GM12878 (cell line): Measurements from ENCODE around the gene FAM83D. TPM values are rescaled to one million over a fixed set of nuclear protein-coding genes. Genes with fewer than 3 reads are reported as not detected.
A peak's percentile ranks its signal among the peaks of the same experiment; 100 is the strongest.

Experiments
- ATAC-seq: fragments of 200-7000 bp; cut with Tn5 transposase; 3 replicates; pipeline ENCODE4 v1.9.1; 2020; ENCODE audit warnings: mild to moderate bottlenecking, moderate library complexity
- BruUV-seq: library from RNA; stranded (reverse); fragments of 400-500 nt; replicated peaks from 2 replicates; lab custom pipeline; 2021; lab: Mats Ljungman, UMichigan
- CTCF ChIA-PET: fragments of 300-600 bp; sonication (Branson Sonifier 250); formaldehyde crosslinking; extraction: SDS; loops from one replicate; lab custom pipeline; 2021; ENCODE audit warnings: inconsistent platforms; lab: Yijun Ruan, JAX
- POLR2A ChIA-PET: fragments of 350-600 bp; formaldehyde crosslinking; extraction: SDS; loops from one replicate; lab custom pipeline; 2021; ENCODE audit warnings: inconsistent platforms; lab: Charles Lee
- RAD21 ChIA-PET: fragments of 300-600 bp; sonication (Branson Sonifier 250); formaldehyde crosslinking; loops from one replicate; lab custom pipeline; 2023; ENCODE audit warnings: antibody characterized with exemption; ENCODE audit not compliant: unreplicated experiment; lab: Charles Lee
- SMC1A ChIA-PET: fragments of 300-600 bp; sonication (Branson Sonifier 250); formaldehyde crosslinking; loops from one replicate; lab custom pipeline; 2023; ENCODE audit not compliant: unreplicated experiment, uncharacterized antibody; lab: Charles Lee
- DNase-seq: peaks from one replicate; pipeline ENCODE4 v3.0.0-alpha.2; 2011; ENCODE audit warnings: low read depth, low spot score
- FAIRE-seq: peaks from 3 replicates; lab custom pipeline; 2011; peaks lifted over from hg19 to GRCh38; lab: Jason Lieb, UNC
- H2AFZ ChIP-seq: 2 replicates; pipeline ENCODE4 v1.6.0; 2011; ENCODE audit warnings: low read depth, low read length, control low read depth; ENCODE audit not compliant: control insufficient read depth
- H3K27ac ChIP-seq: 2 replicates; pipeline ENCODE4 v1.5.1; 2011; ENCODE audit warnings: control low read depth; ENCODE audit not compliant: control insufficient read depth, insufficient read depth
- H3K27me3 ChIP-seq, 2 experiments: replicated peaks in 1 of 2; 2 replicates each; pipeline versions ENCODE4 v1.6.0 to v1.6.1; 2011; ENCODE audit warnings: low read length in 1 of 2; ENCODE audit not compliant: control insufficient read depth in 2 of 2, insufficient read depth in 2 of 2
- H3K36me3 ChIP-seq, 2 experiments: 2 replicates each; pipeline ENCODE4 v1.5.1; 2011; ENCODE audit warnings: low read length in 1 of 2; ENCODE audit not compliant: control insufficient read depth in 2 of 2, insufficient read depth in 2 of 2
- H3K4me1 ChIP-seq: 2 replicates; pipeline ENCODE4 v1.6.1; 2011; ENCODE audit warnings: mild to moderate bottlenecking, low read length, moderate library complexity, mixed read lengths; ENCODE audit not compliant: control insufficient read depth, insufficient read depth
- H3K4me2 ChIP-seq: 2 replicates; pipeline ENCODE4 v1.6.0; 2011; ENCODE audit warnings: control low read depth; ENCODE audit not compliant: control insufficient read depth, insufficient read depth
- H3K4me3 ChIP-seq: fragments of 200-600 bp; sonication (generic); 2 replicates; pipeline ENCODE4 v1.5.1; 2016
- H3K79me2 ChIP-seq: 2 replicates; pipeline ENCODE4 v1.6.0; 2011; ENCODE audit warnings: low read length; ENCODE audit not compliant: control insufficient read depth, insufficient read depth
- H3K9ac ChIP-seq: 2 replicates; pipeline ENCODE4 v1.8.0; 2011; ENCODE audit warnings: low read length, control low read depth, mixed read lengths; ENCODE audit not compliant: control insufficient read depth, insufficient read depth
- H3K9me3 ChIP-seq: replicated peaks from 3 replicates; pipeline ENCODE4 v1.5.1; 2011; ENCODE audit warnings: mild to moderate bottlenecking, low read length; ENCODE audit not compliant: control insufficient read depth, insufficient read depth
- H4K20me1 ChIP-seq: 2 replicates; pipeline ENCODE4 v1.6.0; 2011; ENCODE audit not compliant: control insufficient read depth, insufficient read depth
- FOXM1 ChIP-seq: IDR thresholded peaks from 2 replicates; pipeline ENCODE4 v1.6.1; 2012; ENCODE audit warnings: low read depth, mild to moderate bottlenecking, inconsistent platforms, low read length, moderate library complexity
- HCFC1 ChIP-seq: fragments of 150-350 bp; IDR thresholded peaks from 2 replicates; pipeline ENCODE4 v1.6.1; 2014; ENCODE audit warnings: low read length
- HDAC6 ChIP-seq: fragments of 200-600 bp; sonication (generic); IDR thresholded peaks from one replicate; pipeline ENCODE4 v1.8.0; 2017; ENCODE audit warnings: antibody characterized with exemption; ENCODE audit not compliant: unreplicated experiment
- IKZF1 ChIP-seq: fragments of 450-650 bp; conservative IDR thresholded peaks from 2 replicates; pipeline ENCODE4 v1.6.1; 2017; ENCODE audit warnings: antibody characterized with exemption, mild to moderate bottlenecking
- PML ChIP-seq: IDR thresholded peaks from 2 replicates; pipeline ENCODE4 v1.6.1; 2012; ENCODE audit warnings: low read length, inconsistent platforms
- SP1 ChIP-seq: IDR thresholded peaks from one replicate; pipeline ENCODE4 v1.6.1; 2011; ENCODE audit warnings: low read depth, low read length
- STAT3 ChIP-seq: IDR thresholded peaks from 2 replicates; pipeline ENCODE4 v1.6.1; 2011; ENCODE audit warnings: low read depth, low read length, improper control_type of control experiment
- SUZ12 ChIP-seq: fragments of 200-600 bp; sonication (generic); IDR thresholded peaks from one replicate; pipeline ENCODE4 v1.6.1; 2018; ENCODE audit warnings: antibody characterized with exemption, mild to moderate bottlenecking; ENCODE audit not compliant: unreplicated experiment
- WGBS: methylation state at CpG from one replicate; pipeline ENCODE4 v1.1.6; 2016; ENCODE audit warnings: low lambda C conversion rate; ENCODE audit not compliant: insufficient replicate concordance, insufficient coverage; ENCODE audit errors: missing lambda C conversion rate; 5-methylcytosine and 5-hydroxymethylcytosine counted together
- in situ Hi-C: fragments of 300-500 bp; cut with MboI; formaldehyde crosslinking; loops from 9 replicates; pipeline ENCODE4 v1.14.3; 2018; ENCODE audit warnings: mixed read lengths
- intact Hi-C: fragments of 100-400 bp; cut with micrococcal nuclease; formaldehyde crosslinking; loops from one replicate; pipeline ENCODE4 v1.14.2; 2022; ENCODE audit not compliant: unreplicated experiment
- polyA plus RNA-seq, 11 experiments: library from polyadenylated mRNA; depleted of rRNA in 4 of 11; unstranded in 6 of 11; stranded (reverse) in 5 of 11; fragments of >200 nt; fragmentation: Nextera tagmentation in 4 of 11; fragmentation: Illumina TruSeq in 1 of 11; extraction: Ambion mirVana in 4 of 11; extraction: Trizol in 1 of 11; gene quantifications; 1 replicate in 1 of 11; 2 replicates in 10 of 11; pipeline versions ENCODE4 v1.2.1 to v1.2.3, GENCODE V29; 2011 to 2016; ENCODE audit warnings: inconsistent platforms in 2 of 11, missing spikeins in 2 of 11, low read depth in 1 of 11
- total RNA-seq, 4 experiments: library from RNA; depleted of rRNA in 3 of 4; stranded (reverse); fragments of >200 nt in 3 of 4; fragmentation: Illumina TruSeq in 1 of 4; extraction: Trizol in 1 of 4; gene quantifications; 2 replicates each; pipeline versions ENCODE4 v1.2.1 to v1.2.3, GENCODE V29; 2013 to 2021
- TF ChIP-seq, protein P1 (sequence below): fragments of 450-650 bp; IDR thresholded peaks from 2 replicates; pipeline ENCODE4 v1.6.1; 2016; ENCODE audit warnings: mild to moderate bottlenecking
- TF ChIP-seq, protein P2 (sequence below): fragments of 450-650 bp; IDR thresholded peaks from 2 replicates; pipeline ENCODE4 v1.6.1; 2017; ENCODE audit warnings: mild to moderate bottlenecking, moderate library complexity
- TF ChIP-seq, protein P3 (sequence below): IDR thresholded peaks from 2 replicates; pipeline ENCODE4 v1.6.1; 2012; ENCODE audit warnings: low read depth, low read length, improper control_type of control experiment
- TF ChIP-seq, protein P4 (sequence below): fragments of 450-650 bp; IDR thresholded peaks from 2 replicates; pipeline ENCODE4 v1.6.1; 2017; ENCODE audit warnings: borderline replicate concordance
- TF ChIP-seq, protein P5 (sequence below): IDR thresholded peaks from 2 replicates; pipeline ENCODE4 v1.6.1; 2012; ENCODE audit warnings: low read depth, low read length, improper control_type of control experiment

Gene FAM83D
- total and polyA plus RNA-seq, 10 of the 15 experiments (the other 5 are each of a cell fraction or from before 2014, with no cell fraction given) = 4.5 to 34.8 (median 19.2) TPM

DNA sequence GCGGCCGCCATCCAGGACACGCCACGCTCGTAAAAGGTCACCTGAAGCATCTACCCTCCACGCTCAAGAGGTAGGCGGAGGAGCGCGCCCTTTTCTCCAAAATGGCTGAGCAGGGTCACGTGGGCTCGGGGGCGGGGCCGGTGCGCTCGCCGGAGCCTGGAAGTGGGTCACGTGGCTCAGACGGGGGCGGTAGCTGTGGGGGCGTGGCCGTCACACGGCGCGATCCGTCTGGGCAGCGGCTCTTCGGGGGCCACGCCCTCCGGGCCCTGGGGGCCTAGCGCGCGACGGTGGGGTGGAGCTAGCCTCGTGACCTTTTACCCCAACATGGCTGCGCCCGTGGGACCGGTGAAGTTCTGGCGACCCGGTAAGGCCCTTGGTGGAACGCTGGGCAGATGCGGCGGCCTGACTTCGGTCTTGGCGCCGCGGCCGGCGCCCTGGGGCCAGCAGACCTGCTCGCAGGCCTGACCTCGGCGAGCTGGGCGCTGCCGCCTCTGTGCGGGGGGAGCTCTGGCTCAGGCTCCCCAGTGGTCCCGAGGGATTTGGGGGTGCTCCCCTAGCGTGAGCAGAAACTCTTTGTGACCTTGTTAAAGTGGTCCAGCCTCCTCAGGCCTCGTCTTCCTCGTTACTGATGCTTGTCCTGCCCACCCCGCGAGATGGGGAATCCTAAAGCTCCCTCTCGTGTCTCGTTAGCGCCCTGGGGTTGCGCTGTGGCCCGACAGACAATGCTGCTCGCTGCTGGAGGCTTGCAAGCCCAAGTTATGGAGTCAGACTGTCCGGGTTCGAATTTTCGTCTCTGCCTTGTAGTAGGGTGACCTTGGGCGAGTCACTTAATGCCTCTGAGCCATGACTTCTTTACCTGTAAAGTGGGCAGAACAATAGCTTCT, 36.1 kb downstream of the FAM83D start, which contains the start of gene DHX35:
DHX35 (plus strand) TSS at position 301 of the 884 bp plus-strand sequence; CDS start at position 325, 24 bp downstream.
- Histone ChIP-seq H3K27me3 (no peaks in the 10 kb centered on the region), H3K4me1 (no peaks in the 10 kb centered on the region), H3K4me2 (peak within 1 kb of the TSS; percentile 91), H3K4me3 (peak within 1 kb of the TSS; percentile 88), H3K36me3 (no peaks in the 10 kb centered on the region), H4K20me1 (no peaks in the 10 kb centered on the region), H3K9me3 (no peaks in the 10 kb centered on the region), H3K27ac (peak within 1 kb of the TSS; percentile 91), H3K79me2 (peaks cover 39% of the 10 kb centered on the region), H2AFZ (peak within 1 kb of the TSS; percentile 93), H3K9ac (peak within 1 kb of the TSS; percentile 94)
- FAIRE-seq = peak; percentile 86
- BruUV-seq = no TSS peak
- peak; percentile 91 for DNase-seq
- ChIA-PET CTCF (interaction anchor here (0.7 to 8.3 kb wide), 25 partner anchors 9 to 314 kb away, joined by 3 to 94 read pairs (median 6); partner anchors contain the start of gene FAM83D), POLR2A (interaction anchor here (0.5 to 7.4 kb wide), 15 partner anchors 11 to 223 kb away, joined by 3 to 48 read pairs (median 4); partner anchors contain the start of gene PPP1R16B), SMC1A (interaction anchor here (0.5 to 16.7 kb wide), 21 partner anchors 9 to 932 kb away, joined by 3 to 237 read pairs (median 5); partner anchors contain the start of gene FAM83D), RAD21 (interaction anchor here (0.5 to 6.6 kb wide), 24 partner anchors 10 to 329 kb away, joined by 3 to 109 read pairs (median 4); partner anchors contain the start of genes ACTR5, FAM83D and PPP1R16B)
- intact Hi-C loops = loop anchor here (1.0 to 2.0 kb wide), 4 partner anchors 29 to 87 kb away; no protein-coding TSS in a partner anchor
- in situ Hi-C loops = no loop called here
- peak; percentile 98 for ATAC-seq
- under 1% methylated on average over 69 of the region's 70 CpGs for WGBS
- TF ChIP-seq, protein P1, sequence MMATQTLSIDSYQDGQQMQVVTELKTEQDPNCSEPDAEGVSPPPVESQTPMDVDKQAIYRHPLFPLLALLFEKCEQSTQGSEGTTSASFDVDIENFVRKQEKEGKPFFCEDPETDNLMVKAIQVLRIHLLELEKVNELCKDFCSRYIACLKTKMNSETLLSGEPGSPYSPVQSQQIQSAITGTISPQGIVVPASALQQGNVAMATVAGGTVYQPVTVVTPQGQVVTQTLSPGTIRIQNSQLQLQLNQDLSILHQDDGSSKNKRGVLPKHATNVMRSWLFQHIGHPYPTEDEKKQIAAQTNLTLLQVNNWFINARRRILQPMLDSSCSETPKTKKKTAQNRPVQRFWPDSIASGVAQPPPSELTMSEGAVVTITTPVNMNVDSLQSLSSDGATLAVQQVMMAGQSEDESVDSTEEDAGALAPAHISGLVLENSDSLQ = peak; percentile 57
- TF ChIP-seq, protein P2, sequence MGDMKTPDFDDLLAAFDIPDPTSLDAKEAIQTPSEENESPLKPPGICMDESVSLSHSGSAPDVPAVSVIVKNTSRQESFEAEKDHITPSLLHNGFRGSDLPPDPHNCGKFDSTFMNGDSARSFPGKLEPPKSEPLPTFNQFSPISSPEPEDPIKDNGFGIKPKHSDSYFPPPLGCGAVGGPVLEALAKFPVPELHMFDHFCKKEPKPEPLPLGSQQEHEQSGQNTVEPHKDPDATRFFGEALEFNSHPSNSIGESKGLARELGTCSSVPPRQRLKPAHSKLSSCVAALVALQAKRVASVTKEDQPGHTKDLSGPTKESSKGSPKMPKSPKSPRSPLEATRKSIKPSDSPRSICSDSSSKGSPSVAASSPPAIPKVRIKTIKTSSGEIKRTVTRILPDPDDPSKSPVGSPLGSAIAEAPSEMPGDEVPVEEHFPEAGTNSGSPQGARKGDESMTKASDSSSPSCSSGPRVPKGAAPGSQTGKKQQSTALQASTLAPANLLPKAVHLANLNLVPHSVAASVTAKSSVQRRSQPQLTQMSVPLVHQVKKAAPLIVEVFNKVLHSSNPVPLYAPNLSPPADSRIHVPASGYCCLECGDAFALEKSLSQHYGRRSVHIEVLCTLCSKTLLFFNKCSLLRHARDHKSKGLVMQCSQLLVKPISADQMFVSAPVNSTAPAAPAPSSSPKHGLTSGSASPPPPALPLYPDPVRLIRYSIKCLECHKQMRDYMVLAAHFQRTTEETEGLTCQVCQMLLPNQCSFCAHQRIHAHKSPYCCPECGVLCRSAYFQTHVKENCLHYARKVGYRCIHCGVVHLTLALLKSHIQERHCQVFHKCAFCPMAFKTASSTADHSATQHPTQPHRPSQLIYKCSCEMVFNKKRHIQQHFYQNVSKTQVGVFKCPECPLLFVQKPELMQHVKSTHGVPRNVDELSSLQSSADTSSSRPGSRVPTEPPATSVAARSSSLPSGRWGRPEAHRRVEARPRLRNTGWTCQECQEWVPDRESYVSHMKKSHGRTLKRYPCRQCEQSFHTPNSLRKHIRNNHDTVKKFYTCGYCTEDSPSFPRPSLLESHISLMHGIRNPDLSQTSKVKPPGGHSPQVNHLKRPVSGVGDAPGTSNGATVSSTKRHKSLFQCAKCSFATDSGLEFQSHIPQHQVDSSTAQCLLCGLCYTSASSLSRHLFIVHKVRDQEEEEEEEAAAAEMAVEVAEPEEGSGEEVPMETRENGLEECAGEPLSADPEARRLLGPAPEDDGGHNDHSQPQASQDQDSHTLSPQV = no peak
- no peak for TF ChIP-seq STAT3
- TF ChIP-seq SUZ12 = no peak
- TF ChIP-seq, protein P3, sequence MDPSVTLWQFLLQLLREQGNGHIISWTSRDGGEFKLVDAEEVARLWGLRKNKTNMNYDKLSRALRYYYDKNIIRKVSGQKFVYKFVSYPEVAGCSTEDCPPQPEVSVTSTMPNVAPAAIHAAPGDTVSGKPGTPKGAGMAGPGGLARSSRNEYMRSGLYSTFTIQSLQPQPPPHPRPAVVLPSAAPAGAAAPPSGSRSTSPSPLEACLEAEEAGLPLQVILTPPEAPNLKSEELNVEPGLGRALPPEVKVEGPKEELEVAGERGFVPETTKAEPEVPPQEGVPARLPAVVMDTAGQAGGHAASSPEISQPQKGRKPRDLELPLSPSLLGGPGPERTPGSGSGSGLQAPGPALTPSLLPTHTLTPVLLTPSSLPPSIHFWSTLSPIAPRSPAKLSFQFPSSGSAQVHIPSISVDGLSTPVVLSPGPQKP = 0 out of 2 replicates have a peak, but pooled peaks have one; percentile 50
- TF ChIP-seq, protein P4, sequence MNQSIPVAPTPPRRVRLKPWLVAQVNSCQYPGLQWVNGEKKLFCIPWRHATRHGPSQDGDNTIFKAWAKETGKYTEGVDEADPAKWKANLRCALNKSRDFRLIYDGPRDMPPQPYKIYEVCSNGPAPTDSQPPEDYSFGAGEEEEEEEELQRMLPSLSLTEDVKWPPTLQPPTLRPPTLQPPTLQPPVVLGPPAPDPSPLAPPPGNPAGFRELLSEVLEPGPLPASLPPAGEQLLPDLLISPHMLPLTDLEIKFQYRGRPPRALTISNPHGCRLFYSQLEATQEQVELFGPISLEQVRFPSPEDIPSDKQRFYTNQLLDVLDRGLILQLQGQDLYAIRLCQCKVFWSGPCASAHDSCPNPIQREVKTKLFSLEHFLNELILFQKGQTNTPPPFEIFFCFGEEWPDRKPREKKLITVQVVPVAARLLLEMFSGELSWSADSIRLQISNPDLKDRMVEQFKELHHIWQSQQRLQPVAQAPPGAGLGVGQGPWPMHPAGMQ = no peak
- no peak for TF ChIP-seq HDAC6
- TF ChIP-seq FOXM1 = no peak
- peak; percentile 43; the same call in 1 of the 2 replicates for TF ChIP-seq PML
- peak; percentile 82 for TF ChIP-seq SP1
- TF ChIP-seq HCFC1 = peak; percentile 53; the same call in 1 of the 2 replicates
- TF ChIP-seq, protein P5, sequence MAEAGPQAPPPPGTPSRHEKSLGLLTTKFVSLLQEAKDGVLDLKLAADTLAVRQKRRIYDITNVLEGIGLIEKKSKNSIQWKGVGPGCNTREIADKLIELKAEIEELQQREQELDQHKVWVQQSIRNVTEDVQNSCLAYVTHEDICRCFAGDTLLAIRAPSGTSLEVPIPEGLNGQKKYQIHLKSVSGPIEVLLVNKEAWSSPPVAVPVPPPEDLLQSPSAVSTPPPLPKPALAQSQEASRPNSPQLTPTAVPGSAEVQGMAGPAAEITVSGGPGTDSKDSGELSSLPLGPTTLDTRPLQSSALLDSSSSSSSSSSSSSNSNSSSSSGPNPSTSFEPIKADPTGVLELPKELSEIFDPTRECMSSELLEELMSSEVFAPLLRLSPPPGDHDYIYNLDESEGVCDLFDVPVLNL = peak; percentile 84
- TF ChIP-seq IKZF1 = peak; percentile 87
